ENCODE results near the gene NSMCE4A.
"Not testable (repeated sequence)": the region's sequence is repeated elsewhere in the genome, so short reads cannot be mapped to it uniquely, and the experiment has no call there.

Gene NSMCE4A

GRCh38 chr10:121990015-121990677 is 15.1 kb upstream of the NSMCE4A start:
- DNase-seq (ENCODE audit: low read depth in 2 of 2, low spot score in 1 of 2), result no peak

GRCh38 chr10:121988361-121989324 is 13.6 kb upstream of the NSMCE4A start, which contains the start of gene TACC2:
Gene TACC2, plus strand, starts transcription at chr10:121989163. Its CDS starts 32,819 bp downstream, at chr10:122021982.
- DNase-seq (ENCODE audit: low read depth in 2 of 2, low spot score in 1 of 2), result no peak

GRCh38 chr10:121984463-121984862 is 9.4 kb upstream of the NSMCE4A start:
- no peak for DNase-seq (ENCODE audit: low read depth in 2 of 2, low spot score in 1 of 2)

GRCh38 chr10:121983852-121984251 is 8.8 kb upstream of the NSMCE4A start:
- no peak for DNase-seq (ENCODE audit: low read depth in 2 of 2, low spot score in 1 of 2)

GRCh38 chr10:121981346-121981745 is 6.3 kb upstream of the NSMCE4A start:
- DNase-seq (ENCODE audit: low read depth in 2 of 2, low spot score in 1 of 2), result no peak

GRCh38 chr10:121978511-121978910 is 3.5 kb upstream of the NSMCE4A start:
- DNase-seq (ENCODE audit: low read depth in 2 of 2, low spot score in 1 of 2), result no peak

- DNase-seq (ENCODE audit: low read depth in 2 of 2, low spot score in 1 of 2), result no peak
Measured at GRCh38 chr10:121976607-121977006, 1.6 kb upstream of the NSMCE4A start.

- DNase-seq (ENCODE audit: low read depth in 2 of 2, low spot score in 1 of 2), result no peak
Measured at GRCh38 chr10:121975295-121976086, 474 bp upstream of the NSMCE4A start.

- no peak for DNase-seq (ENCODE audit: low read depth in 2 of 2, low spot score in 1 of 2)
Measured at GRCh38 chr10:121974019-121974534, 940 bp downstream of the NSMCE4A start.

DNA sequence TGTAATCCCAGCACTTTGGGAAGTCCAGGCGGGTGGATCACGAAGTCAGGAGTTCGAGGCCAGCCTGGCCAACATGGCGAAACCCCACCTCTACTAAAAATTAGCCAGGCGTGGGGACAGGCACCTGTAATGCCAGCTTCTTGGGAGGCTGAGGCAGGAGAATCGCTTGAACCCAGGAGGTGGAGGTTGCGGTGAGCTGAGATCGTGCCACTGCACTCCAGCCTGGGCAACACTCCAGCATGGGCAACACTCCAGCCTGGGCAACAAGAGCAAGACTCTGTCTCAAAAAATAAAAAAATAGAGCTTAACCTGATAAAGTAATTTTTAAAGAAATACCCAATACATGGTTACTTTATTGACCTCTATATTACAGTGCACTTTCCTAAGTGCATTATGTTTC is 5.9 kb downstream of the NSMCE4A start:
- not testable (repeated sequence) for DNase-seq (ENCODE audit: low read depth in 2 of 2, low spot score in 1 of 2)

DNA sequence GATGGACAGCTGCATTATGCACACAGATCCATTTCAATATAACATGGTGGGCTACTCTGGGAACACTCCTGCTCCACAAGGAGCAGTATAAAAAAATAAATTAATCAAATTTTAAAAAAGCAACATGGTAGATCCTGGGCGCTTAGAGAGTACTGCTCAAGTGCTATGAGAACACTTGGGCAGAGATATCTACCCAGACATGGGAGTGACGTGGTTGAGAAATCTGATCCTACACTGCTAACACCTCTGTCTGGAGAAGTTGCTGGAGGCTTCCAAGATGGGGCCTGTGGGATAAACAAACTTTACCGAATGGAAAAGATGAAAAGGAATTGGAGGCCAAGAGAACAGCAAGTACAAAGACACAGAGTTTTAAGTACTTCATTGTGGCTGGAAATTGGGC is 9.0 kb downstream of the NSMCE4A start:
- no peak for DNase-seq (ENCODE audit: low read depth in 2 of 2, low spot score in 1 of 2)

DNA sequence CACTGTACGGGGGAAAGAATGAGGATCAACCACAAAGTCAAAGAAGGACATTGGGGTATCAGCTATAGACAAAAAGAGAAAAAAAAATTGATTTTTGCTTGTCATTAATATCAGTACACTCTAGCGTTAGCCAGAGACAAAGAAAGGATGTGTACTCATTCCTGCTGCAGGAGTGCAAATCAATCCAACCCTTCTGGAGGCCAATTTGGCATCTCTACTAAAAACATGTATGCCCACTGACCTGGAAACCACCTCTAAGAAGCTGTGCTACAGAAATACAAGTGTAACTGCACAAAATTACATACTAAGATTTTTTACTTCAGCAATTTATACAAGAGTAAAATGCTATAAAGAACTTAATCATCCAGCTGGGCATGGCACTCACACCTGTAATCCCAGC is 13.6 kb downstream of the NSMCE4A start:
- DNase-seq (ENCODE audit: low read depth in 2 of 2, low spot score in 1 of 2), result no peak

DNA sequence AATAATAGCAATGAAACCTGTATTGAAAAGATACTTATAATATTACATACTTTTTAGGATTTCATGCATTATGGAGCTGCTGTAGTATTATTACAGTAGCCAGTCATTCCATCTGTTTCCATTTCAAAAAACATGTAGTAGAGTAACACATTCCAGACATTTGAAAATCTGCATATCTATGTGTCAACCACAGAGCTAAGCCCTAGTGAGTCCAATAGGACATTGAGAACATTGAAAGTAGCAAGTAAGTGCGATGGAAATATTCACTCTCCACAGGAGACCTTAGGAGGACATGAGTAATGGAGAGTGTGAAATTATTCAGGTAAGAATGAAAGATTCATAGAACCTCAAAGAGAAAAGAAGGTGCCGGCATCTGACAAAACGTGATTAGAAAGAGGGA is 15.3 kb downstream of the NSMCE4A start:
- no peak for DNase-seq (ENCODE audit: low read depth in 2 of 2, low spot score in 1 of 2)

DNA sequence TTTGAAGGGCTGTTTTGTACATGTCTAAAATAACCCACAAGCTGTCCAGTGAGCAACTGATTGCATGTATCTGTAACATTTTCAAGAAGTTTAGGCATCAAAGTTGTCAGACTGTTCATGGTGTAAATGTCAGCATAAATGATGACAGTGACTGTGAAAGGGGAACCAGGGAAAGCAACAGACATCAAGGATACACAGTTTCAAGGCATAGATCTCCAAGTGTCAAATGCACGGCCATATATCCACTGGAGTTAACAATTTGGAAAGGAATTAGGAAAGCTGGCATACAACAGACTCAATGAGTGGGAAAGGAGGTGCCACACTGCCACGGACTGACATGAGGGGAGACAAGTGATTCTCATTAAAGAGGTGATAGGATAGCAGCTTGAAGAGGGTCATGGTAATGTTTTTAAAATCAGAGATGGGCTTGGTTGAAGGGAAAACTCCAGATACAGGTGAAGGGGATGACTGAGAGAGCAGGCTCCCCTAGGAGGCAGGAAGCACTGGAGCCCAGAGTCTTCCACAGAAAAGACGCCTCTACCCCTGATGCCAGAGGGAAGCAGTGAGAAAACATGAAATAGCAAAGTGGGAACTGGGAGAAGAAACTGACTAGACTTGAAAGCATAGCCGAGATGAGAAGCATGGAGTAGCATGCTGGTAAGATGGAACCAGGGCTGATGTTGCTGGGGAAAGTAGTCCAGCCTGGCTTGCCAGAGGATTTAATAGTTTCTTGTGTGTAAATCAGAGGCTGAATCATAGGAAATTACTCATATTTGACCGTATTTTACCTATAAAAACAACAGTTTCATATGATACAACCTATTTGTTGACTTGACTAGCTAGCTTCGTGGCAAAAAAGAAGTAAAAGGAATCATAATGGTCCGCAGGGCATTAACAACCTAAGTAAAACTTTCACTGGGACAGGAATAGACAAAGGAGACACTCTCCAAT is 18.6 kb downstream of the NSMCE4A start:
- no peak for DNase-seq (ENCODE audit: low read depth in 2 of 2, low spot score in 1 of 2)

GRCh38 chr10:121952226-121952625 is 22.8 kb downstream of the NSMCE4A start:
- no peak for DNase-seq (ENCODE audit: low read depth in 2 of 2, low spot score in 1 of 2)

DNA sequence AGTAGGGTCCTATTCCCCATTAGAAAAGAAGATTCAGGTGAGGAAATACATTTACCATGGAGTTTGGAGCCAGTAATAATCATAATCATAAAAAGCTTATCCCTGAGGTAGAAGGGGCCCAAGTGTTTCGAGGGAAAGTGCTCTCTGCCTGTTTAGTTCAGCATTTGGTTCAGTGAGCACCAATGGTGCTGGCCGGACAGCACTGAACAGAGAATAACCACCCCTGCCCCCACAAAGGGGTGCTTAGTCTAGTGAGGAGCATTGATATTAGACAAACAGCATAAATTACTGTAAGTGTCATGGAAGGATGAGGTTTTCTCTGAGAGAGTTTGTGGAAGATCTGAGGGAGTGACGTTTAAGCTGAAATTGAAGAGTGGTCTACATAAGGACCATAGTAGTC is 25.6 kb downstream of the NSMCE4A start:
- no peak for DNase-seq (ENCODE audit: low read depth in 2 of 2, low spot score in 1 of 2)

- DNase-seq (ENCODE audit: low read depth in 2 of 2, low spot score in 1 of 2), result no peak
Measured at GRCh38 chr10:121949049-121949448, 26.0 kb downstream of the NSMCE4A start.

DNA sequence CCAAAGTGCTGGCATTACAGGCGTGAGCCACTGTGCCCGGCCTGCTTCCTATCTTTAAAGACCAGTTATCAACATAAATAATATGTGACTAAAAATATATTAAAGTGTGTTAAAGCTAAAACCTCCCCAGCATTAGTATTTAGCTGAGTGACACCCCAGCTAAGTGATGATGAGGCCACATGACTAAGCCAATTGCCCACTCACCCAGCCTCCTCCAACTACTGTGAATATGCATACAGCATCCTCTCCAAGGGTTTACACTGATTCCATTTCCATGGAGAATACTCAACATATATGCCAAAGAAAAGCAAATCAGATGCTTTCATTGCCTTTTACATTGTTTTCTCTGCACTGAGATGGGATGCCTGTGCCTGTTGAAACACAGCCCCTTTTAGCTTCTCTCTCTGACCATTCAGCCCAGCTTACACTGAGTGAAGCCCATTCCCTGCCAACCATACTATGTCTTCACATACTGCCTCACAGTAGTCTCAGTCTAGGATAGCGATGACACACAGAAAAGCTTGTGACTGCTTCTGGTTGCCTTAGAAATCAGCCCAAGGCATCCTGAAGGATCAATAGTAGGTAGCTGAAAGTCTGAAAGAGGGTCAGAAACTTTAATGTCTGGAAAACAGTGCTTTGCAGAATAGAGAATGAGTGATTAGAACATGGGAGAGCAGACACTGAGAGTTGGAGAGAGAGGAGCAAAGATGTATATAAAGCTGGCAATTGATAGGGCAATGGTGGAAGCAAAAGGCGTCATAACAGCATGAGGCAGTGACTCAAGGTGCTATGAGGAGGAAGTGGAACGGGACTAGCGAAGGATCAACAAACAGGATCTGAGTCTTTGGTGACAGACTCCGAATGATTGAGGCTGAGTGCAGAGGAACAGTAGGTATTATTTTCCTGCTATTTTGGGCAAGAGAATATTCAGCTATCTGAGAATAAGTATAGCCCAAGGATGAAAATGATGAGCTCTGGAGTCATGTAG is 27.4 kb downstream of the NSMCE4A start:
- no peak for DNase-seq (ENCODE audit: low read depth in 2 of 2, low spot score in 1 of 2)
